Type B pancreatic cell (in vitro differentiated cells): ENCODE data around the gene STEEP1. TPM values are rescaled to one million over a fixed set of nuclear protein-coding genes. Genes with fewer than 3 reads are reported as not detected.

Experiments
- DNase-seq: peaks from one replicate; pipeline ENCODE4 v3.0.0; 2021; ENCODE audit warnings: mixed read lengths; ENCODE audit not compliant: unreplicated experiment; ENCODE audit errors: extremely low spot score
- H3K27ac Mint-ChIP-seq: 2 replicates; pipeline ENCODE4 v1.8.0; 2021; ENCODE audit warnings: mild to moderate bottlenecking, mixed read lengths
- H3K27me3 Mint-ChIP-seq: 2 replicates; pipeline ENCODE4 v1.8.0; 2021; ENCODE audit warnings: mixed read lengths
- H3K36me3 Mint-ChIP-seq: 2 replicates; pipeline ENCODE4 v1.8.0; 2021; ENCODE audit warnings: mixed read lengths
- H3K4me1 Mint-ChIP-seq: one replicate; pipeline ENCODE4 v1.8.0; 2021; ENCODE audit warnings: mixed read lengths; ENCODE audit not compliant: unreplicated experiment
- H3K4me3 Mint-ChIP-seq: 2 replicates; pipeline ENCODE4 v1.8.0; 2021; ENCODE audit warnings: mild to moderate bottlenecking, mixed read lengths
- H3K9me3 Mint-ChIP-seq: 2 replicates; pipeline ENCODE4 v1.8.0; 2021; ENCODE audit warnings: mixed read lengths
- CTCF ChIP-seq: fragments of 200-600 bp; sonication (generic); conservative IDR thresholded peaks from 2 replicates; pipeline ENCODE4 v1.5.0; 2021; ENCODE audit warnings: antibody characterized with exemption, mild to moderate bottlenecking
- total RNA-seq: library from RNA; stranded (reverse); gene quantifications from 2 replicates; pipeline ENCODE4 v1.2.1, GENCODE V29; 2021; ENCODE audit warnings: low replicate concordance

STEEP1 gene
- total RNA-seq, 1 donor from 2014 or later = 23.0 TPM

DNA sequence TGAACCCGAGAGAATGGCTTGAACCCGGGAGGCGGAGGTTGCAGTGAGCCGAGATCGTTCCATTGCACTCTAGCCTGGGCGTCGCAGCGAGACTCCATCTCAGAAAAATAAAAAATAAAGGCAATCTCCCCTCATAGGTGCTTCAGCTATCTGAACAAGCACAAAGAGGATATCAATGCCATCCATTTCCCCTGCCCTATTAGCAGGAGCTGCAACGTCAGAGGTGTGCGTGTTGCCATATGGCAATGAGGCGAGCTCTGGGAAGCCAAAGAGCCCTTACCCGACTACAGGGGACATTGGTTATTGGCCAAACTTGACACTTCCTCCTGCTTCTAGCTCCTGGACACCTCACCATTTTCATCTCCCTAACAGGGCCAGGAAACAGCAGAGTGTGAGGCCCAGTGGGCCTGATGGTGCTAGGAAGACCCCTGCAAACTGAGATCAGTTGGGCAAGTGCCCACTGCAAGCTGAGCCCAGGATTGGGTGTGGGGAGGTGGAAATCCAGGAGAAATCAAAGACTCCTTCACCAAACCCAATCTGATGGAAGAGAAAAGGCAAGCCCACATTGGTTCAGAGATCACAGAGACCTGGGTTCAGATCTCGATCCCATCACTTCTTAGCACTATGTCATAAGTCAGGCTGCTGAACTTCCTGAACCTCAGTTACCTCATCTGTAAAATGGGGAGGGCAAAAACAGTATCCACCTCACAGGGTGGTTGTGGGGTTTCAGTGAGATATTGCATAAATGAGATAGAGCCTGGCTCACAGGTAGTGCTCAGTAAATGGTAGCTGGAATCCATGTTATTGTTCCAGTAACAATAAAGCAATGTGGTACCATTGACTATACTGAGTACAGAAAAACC is 75.8 kb downstream of the STEEP1 start:
- H3K4me1 Mint-ChIP-seq = peaks cover 3% of the 10 kb centered on the region
- no peaks in the 10 kb centered on the region for H3K36me3 Mint-ChIP-seq
- H3K27ac Mint-ChIP-seq = no peak overlapping the region
- no peak for TF ChIP-seq CTCF
- peaks cover 6% of the 10 kb centered on the region for H3K9me3 Mint-ChIP-seq
- DNase-seq = no peak
- H3K27me3 Mint-ChIP-seq = peaks cover 3% of the 10 kb centered on the region
- no peak overlapping the region for H3K4me3 Mint-ChIP-seq

GRCh38 chrX:119488749-119489148 is 76.5 kb downstream of the STEEP1 start:
- Mint-ChIP-seq H3K9me3 (peaks cover 8% of the 10 kb centered on the region), H3K4me1 (no peaks in the 10 kb centered on the region), H3K4me3 (no peak overlapping the region), H3K27ac (no peak overlapping the region), H3K36me3 (no peaks in the 10 kb centered on the region), H3K27me3 (peaks cover 3% of the 10 kb centered on the region)
- peak; percentile 73 for TF ChIP-seq CTCF
- DNase-seq = no peak

Other genes starting within 250 kb of the STEEP1 start
- 7.0 and 7.4 TPM in 2 replicates for gene SLC25A43, start 166.1 kb downstream of the STEEP1 start, total RNA-seq
- 428 and 470 TPM in 2 replicates for gene SLC25A5, start 97.0 kb downstream of the STEEP1 start, total RNA-seq
- 48.0 and 54.1 TPM in 2 replicates for gene UBE2A, start 9.2 kb upstream of the STEEP1 start, total RNA-seq
- 11.0 and 11.8 TPM in 2 replicates for gene NKRF, start 41.0 kb upstream of the STEEP1 start, total RNA-seq
- 15.8 and 70.2 TPM in 2 replicates for gene SEPTIN6, start 127.8 kb upstream of the STEEP1 start, total RNA-seq
- gene SOWAHD, start 193.2 kb upstream of the STEEP1 start, total RNA-seq = 0.63 TPM in 1 of 2 replicates, not detected in the other
- gene RPL39, start 226.2 kb upstream of the STEEP1 start, total RNA-seq = 2,402 and 2,468 TPM in 2 replicates